DOHH2 (cell line): ENCODE measurements around the gene UNC93B1.

Experiments used
- EZH2phosphoT487 ChIP-seq: fragments of 200-600 bp; sonication (generic); IDR thresholded peaks from 2 replicates; pipeline ENCODE4 v1.6.1; 2017; ENCODE audit warnings: borderline replicate concordance, mild to moderate bottlenecking, antibody characterized with exemption, low read length, moderate library complexity, mixed read lengths
- TF ChIP-seq, protein P1 (sequence below): fragments of 200-600 bp; sonication (generic); IDR thresholded peaks from one replicate; pipeline ENCODE4 v1.5.1; 2014; ENCODE audit warnings: antibody characterized with exemption, mild to moderate bottlenecking, low read depth, low read length; ENCODE audit not compliant: poor library complexity, severe bottlenecking

DNA sequence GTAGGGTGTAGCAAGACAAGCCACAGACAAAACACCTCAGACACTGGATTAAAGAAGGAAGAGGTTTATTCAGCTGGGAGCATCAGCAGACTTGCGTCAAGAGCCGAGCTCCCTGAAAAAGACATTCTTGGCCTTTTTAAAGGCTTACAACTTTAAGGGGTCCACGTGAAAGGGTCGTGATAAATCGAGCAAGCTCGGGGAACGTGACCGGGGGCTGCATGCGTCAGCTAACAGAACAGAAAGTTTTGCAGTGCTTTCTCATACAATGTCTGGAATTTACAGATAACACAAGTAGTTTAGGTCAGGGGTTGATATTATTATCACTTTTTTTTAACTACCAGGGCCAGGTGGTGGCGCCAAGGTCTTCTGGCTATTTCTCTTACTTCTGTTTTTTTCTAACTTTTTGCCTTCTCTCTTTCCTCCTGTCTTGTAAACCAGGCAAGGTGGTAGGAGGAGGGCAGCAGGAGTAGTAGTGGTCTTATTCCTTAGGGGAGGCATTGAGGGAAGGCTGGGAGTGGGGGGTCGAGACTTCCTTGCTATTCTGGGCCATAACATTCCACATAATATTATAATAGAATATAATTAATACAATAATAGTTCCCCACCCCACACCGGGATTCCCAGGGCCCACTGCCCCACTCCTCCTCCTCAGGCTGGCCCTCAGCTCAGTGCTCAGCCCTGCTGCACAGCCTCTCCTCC, 5.6 kb upstream of the UNC93B1 start:
- TF ChIP-seq, protein P1, sequence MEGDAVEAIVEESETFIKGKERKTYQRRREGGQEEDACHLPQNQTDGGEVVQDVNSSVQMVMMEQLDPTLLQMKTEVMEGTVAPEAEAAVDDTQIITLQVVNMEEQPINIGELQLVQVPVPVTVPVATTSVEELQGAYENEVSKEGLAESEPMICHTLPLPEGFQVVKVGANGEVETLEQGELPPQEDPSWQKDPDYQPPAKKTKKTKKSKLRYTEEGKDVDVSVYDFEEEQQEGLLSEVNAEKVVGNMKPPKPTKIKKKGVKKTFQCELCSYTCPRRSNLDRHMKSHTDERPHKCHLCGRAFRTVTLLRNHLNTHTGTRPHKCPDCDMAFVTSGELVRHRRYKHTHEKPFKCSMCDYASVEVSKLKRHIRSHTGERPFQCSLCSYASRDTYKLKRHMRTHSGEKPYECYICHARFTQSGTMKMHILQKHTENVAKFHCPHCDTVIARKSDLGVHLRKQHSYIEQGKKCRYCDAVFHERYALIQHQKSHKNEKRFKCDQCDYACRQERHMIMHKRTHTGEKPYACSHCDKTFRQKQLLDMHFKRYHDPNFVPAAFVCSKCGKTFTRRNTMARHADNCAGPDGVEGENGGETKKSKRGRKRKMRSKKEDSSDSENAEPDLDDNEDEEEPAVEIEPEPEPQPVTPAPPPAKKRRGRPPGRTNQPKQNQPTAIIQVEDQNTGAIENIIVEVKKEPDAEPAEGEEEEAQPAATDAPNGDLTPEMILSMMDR, result peak; percentile 57
- no peak for TF ChIP-seq EZH2phosphoT487
